Esophagus muscularis mucosa (tissue), 4 donors: Measurements from ENCODE around the gene ZNF518B. TPM values are rescaled to one million over a fixed set of nuclear protein-coding genes. Genes with fewer than 3 reads are reported as not detected.
A peak's percentile ranks its signal among the peaks of the same experiment; 100 is the strongest.

Experiments
- DNase-seq: peaks from one replicate; pipeline ENCODE4 v3.0.0-alpha.2; 2017; ENCODE audit errors: extremely low spot score
- H3K27ac ChIP-seq, 4 donors: fragments of 200-600 bp; sonication (generic); replicated peaks in 1 of 4; 1 replicate in 3 of 4; 2 replicates in 1 of 4; pipeline ENCODE4 v1.5.1; 2016 to 2019; ENCODE audit warnings: mild to moderate bottlenecking in 1 of 4
- H3K27me3 ChIP-seq, 4 donors: fragments of 200-600 bp; sonication (generic); one replicate each; pipeline versions ENCODE4 v1.5.1 to v1.6.0; 2016 to 2019
- H3K36me3 ChIP-seq, 4 donors: fragments of 200-600 bp; sonication (generic); one replicate each; pipeline ENCODE4 v1.5.1; 2016 to 2019
- H3K4me1 ChIP-seq, 4 donors: fragments of 200-600 bp; sonication (generic); one replicate each; pipeline ENCODE4 v1.5.1; 2016 to 2019
- H3K4me3 ChIP-seq, 4 donors: fragments of 200-600 bp; sonication (generic); 1 replicate in 2 of 4; 2 replicates in 2 of 4; pipeline ENCODE4 v1.5.1; 2016 to 2019; ENCODE audit warnings: mild to moderate bottlenecking in 4 of 4, moderate library complexity in 1 of 4
- H3K9me3 ChIP-seq, 4 donors: fragments of 200-600 bp; sonication (generic); 1 replicate in 3 of 4; 2 replicates in 1 of 4; pipeline ENCODE4 v1.5.1; 2016 to 2019
- CTCF ChIP-seq, 3 experiments: fragments of 200-600 bp in 2 of 3; fragments of 450-650 bp in 1 of 3; sonication (generic) in 2 of 3; IDR thresholded peaks; one replicate each; pipeline ENCODE4 v1.5.1; 2017 to 2019; ENCODE audit warnings: antibody characterized with exemption in 3 of 3, mild to moderate bottlenecking in 2 of 3, moderate library complexity in 1 of 3
- EP300 ChIP-seq: sonication (generic); formaldehyde crosslinking; IDR thresholded peaks from one replicate; pipeline ENCODE4 v1.6.1; 2017; ENCODE audit warnings: antibody characterized with exemption
- POLR2A ChIP-seq: fragments of 450-650 bp; IDR thresholded peaks from one replicate; pipeline ENCODE4 v1.6.1; 2017; ENCODE audit warnings: antibody characterized with exemption, moderate library complexity, mild to moderate bottlenecking, low read depth
- POLR2AphosphoS5 ChIP-seq, 2 donors: sonication (generic); formaldehyde crosslinking; IDR thresholded peaks; one replicate each; pipeline ENCODE4 v1.6.1; 2017; ENCODE audit warnings: antibody characterized with exemption in 2 of 2
- WGBS: methylation state at CpG from one replicate; pipeline ENCODE4 v1.1.5; 2018; 5-methylcytosine and 5-hydroxymethylcytosine counted together
- intact Hi-C: fragments of 100-400 bp; cut with DNase I; formaldehyde crosslinking; loops from one replicate; pipeline ENCODE4 v1.15.1; 2023
- total RNA-seq, 4 donors: library from RNA; depleted of rRNA; stranded (reverse); fragments of >200 nt; gene quantifications; one replicate each; pipeline versions ENCODE4 v1.1.0 to v1.2.1, GENCODE V29; 2016

The ZNF518B gene
- total RNA-seq, 4 donors from 2014 or later: 29.1 to 46.0 (median 33.3) TPM

DNA sequence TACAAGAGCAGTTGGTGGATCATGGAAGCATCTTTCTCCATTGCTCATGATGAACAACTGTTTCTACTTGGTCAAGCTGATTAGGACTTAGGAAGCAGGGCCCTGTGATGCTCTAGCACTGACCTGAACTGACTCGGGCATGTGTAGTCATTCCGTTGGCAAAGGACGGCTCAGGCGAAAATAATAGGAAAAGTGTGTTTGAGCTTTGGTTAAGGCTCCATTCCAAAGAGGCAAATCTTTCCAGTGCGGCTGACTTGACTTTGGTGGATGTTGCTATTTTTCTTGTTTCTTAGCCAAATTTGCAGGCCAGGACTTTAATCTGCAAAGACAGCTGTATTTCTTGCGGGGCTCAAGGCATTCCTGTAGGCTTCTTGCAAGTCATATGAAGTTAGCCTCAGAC is 39.5 kb downstream of the ZNF518B start:
- Histone ChIP-seq H3K27me3 (no peaks in the 10 kb centered on the region), H3K36me3 (no peaks in the 10 kb centered on the region), H3K4me1 (no peaks in the 10 kb centered on the region), H3K9me3 (peaks cover 0 to 4% (median 0%) of the 10 kb centered on the region in 4 donors), H3K4me3 (no peak overlapping the region), H3K27ac (no peak overlapping the region)
- DNase-seq: no peak
- TF ChIP-seq CTCF (IDR thresholded peaks at IDR 0.05) (no peak), EP300 (no peak), POLR2A (no peak), POLR2AphosphoS5 (IDR thresholded peaks at IDR 0.05) (no peak)
- intact Hi-C loops: no loop called here
- 80% methylated on average over 6 of the region's 6 CpGs for WGBS

- H3K36me3 ChIP-seq: no peaks in the 10 kb centered on the region
- intact Hi-C loops: no loop called here
- peaks cover 0 to 4% (median 0%) of the 10 kb centered on the region in 4 donors for H3K9me3 ChIP-seq
- no peak for TF ChIP-seq POLR2AphosphoS5 (IDR thresholded peaks at IDR 0.05)
- no peak overlapping the region for H3K27ac ChIP-seq
- no peak overlapping the region for H3K4me3 ChIP-seq
- DNase-seq: no peak
- no peaks in the 10 kb centered on the region for H3K27me3 ChIP-seq
- 65% methylated on average over 2 of the region's 2 CpGs for WGBS
- H3K4me1 ChIP-seq: no peaks in the 10 kb centered on the region
Measured at GRCh38 chr4:10416441-10416840, 40.8 kb downstream of the ZNF518B start.

DNA sequence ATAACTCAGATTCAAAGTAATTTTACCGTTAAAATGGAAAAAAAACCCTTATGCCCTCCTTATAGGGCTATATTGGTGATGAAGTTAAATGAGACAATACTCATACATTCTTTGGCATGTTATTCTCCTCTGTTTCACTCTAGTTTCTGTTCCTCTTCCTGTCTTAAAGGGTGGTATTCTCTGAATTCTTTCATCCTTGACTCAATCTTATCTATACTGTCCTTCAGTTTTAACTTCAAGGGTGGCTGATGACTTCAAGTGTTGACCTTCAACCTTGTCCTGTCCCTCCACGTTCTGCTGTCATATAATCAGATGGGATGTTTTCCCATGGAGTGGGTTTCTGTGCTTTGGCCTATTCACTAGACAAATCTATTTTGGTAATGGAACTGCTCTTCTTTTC is 44.0 kb downstream of the ZNF518B start:
- 73% methylated on average over 2 of the region's 2 CpGs for WGBS
- no peaks in the 10 kb centered on the region for H3K9me3 ChIP-seq
- no peak overlapping the region for H3K4me3 ChIP-seq
- TF ChIP-seq POLR2AphosphoS5 (IDR thresholded peaks at IDR 0.05): no peak
- no peak for TF ChIP-seq EP300
- no peak for TF ChIP-seq POLR2A
- TF ChIP-seq CTCF (IDR thresholded peaks at IDR 0.05): no peak
- H3K27me3 ChIP-seq: no peaks in the 10 kb centered on the region
- H3K36me3 ChIP-seq: no peaks in the 10 kb centered on the region
- H3K27ac ChIP-seq: no peak overlapping the region
- peaks cover 0 to 2% (median 0%) of the 10 kb centered on the region in 4 donors for H3K4me1 ChIP-seq
- no peak for DNase-seq
- intact Hi-C loops: no loop called here

GRCh38 chr4:10405672-10406071 is 51.6 kb downstream of the ZNF518B start:
- intact Hi-C loops: loop anchor here (10.0 kb wide), 1 partner anchor 341 kb away; no protein-coding TSS in a partner anchor
- Histone ChIP-seq H3K4me3 (no peak overlapping the region), H3K4me1 (peaks cover 0 to 4% (median 2%) of the 10 kb centered on the region in 4 donors), H3K36me3 (no peaks in the 10 kb centered on the region), H3K9me3 (no peaks in the 10 kb centered on the region), H3K27me3 (no peaks in the 10 kb centered on the region), H3K27ac (no peak overlapping the region)
- TF ChIP-seq EP300 (no peak), POLR2AphosphoS5 (IDR thresholded peaks at IDR 0.05) (no peak), CTCF (IDR thresholded peaks at IDR 0.05) (no peak), POLR2A (no peak)
- WGBS: 78% methylated on average over 8 of the region's 8 CpGs
- no peak for DNase-seq

GRCh38 chr4:10403633-10404445 is 53.4 kb downstream of the ZNF518B start:
- no peaks in the 10 kb centered on the region for H3K36me3 ChIP-seq
- no peaks in the 10 kb centered on the region for H3K27me3 ChIP-seq
- H3K4me1 ChIP-seq: peaks cover 0 to 4% (median 2%) of the 10 kb centered on the region in 4 donors
- no peaks in the 10 kb centered on the region for H3K9me3 ChIP-seq
- no peak overlapping the region for H3K4me3 ChIP-seq
- no peak overlapping the region for H3K27ac ChIP-seq
- intact Hi-C loops: loop anchor here (1.0 to 10.0 kb wide), 2 partner anchors 246 to 339 kb away; no protein-coding TSS in a partner anchor
- no peak for TF ChIP-seq EP300
- no peak for TF ChIP-seq POLR2A
- no peak for TF ChIP-seq POLR2AphosphoS5 (IDR thresholded peaks at IDR 0.05)
- peak; percentile 59 to 73 (median 61) for TF ChIP-seq CTCF (IDR thresholded peaks at IDR 0.05)
- DNase-seq: no peak
- WGBS: 75% methylated on average over 6 of the region's 6 CpGs
